ENCODE measurements around the gene PEAR1. TPM values are rescaled to one million over a fixed set of nuclear protein-coding genes. Genes with fewer than 3 reads are reported as not detected.

Gene PEAR1
- total RNA-seq, 2 donors from 2014 or later, result 0.07 TPM; not detected in 1

GRCh38 chr1:156892190-156893047 lies 1.1 kb upstream of the PEAR1 start:
- Mint-ChIP-seq H3K4me1 (ENCODE audit: low read depth) (peaks cover 16% of the 10 kb centered on the region), H3K27me3 (ENCODE audit: low read depth) (peaks cover 59% of the 10 kb centered on the region), H3K27ac (no peak overlapping the region), H3K9me3 (no peaks in the 10 kb centered on the region), H3K4me3 (peak overlapping the region; percentile 71 to 73), H3K36me3 (ENCODE audit: insufficient read depth in 2 of 2) (no peaks in the 10 kb centered on the region)
- DNase-seq, result peak; percentile 90 to 93
- peak; percentile 97 for ATAC-seq (replicated peaks in 1 of 2)

- ATAC-seq (replicated peaks in 1 of 2) (no peak), DNase-seq (no peak)
- Mint-ChIP-seq H3K4me1 (ENCODE audit: low read depth) (peaks cover 22% of the 10 kb centered on the region), H3K4me3 (no peak overlapping the region), H3K36me3 (ENCODE audit: insufficient read depth in 2 of 2) (no peaks in the 10 kb centered on the region), H3K9me3 (no peaks in the 10 kb centered on the region), H3K27me3 (ENCODE audit: low read depth) (peaks cover 56% of the 10 kb centered on the region), H3K27ac (no peak overlapping the region)
Measured at GRCh38 chr1:156894001-156894400, 483 bp downstream of the PEAR1 start.

DNA sequence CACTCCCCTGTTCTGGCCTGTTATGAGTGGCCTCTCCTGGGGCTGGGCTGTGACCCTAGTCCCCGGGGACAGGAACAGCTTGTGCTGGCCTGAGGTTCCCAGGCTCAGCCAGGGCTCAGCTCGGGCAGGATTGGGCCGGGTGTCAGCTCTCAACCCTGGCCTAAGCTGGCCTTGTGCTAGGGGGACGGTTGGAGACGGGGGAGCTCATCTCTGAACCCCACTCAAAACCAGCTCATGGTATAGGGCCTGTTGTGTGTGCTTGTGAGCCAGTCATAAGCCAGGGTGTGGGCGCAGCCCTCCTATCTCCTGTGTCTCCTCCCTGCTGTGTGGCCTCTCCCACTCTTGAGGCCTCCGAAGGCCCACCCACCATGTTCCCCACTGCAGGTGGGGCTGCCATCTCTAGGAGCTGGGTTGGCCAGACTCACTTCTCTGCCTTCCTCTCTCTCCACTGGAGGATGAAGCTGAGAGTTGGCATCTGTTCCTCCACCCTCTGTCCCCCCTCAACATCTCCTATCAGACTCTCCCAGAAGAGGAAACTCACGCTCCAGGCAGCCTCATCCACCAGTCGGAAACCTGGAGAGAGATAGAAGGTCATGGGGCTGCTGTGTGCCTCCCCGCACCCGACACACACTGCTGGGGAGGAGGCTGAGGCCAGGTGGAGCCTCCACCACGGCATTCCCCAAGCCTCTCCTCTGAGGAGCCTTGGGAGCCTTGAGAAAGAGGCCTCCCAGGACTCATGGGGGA lies 1.4 kb downstream of the PEAR1 start:
- H3K27ac Mint-ChIP-seq, result no peak overlapping the region

DNA sequence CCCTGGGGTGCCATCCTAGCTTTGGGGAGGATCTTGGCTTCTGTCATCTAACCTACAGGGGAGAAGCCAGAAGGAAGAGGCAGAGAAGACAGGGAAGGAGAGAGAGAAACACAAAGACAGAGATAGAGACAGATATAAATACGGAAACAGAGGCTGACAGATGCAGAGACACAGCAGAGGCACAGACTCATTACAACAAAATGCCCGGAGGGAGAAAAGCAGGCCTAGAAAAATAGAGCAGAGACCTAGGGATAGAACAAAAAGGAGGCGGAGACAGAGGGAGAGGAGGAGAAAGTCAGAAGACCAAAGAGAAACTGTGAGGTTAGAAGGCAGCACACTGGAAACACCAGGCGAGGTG lies 1.9 kb downstream of the PEAR1 start:
- Mint-ChIP-seq H3K4me1 (ENCODE audit: low read depth) (peaks cover 14% of the 10 kb centered on the region), H3K9me3 (no peaks in the 10 kb centered on the region), H3K4me3 (no peak overlapping the region), H3K36me3 (ENCODE audit: insufficient read depth in 2 of 2) (no peaks in the 10 kb centered on the region), H3K27me3 (ENCODE audit: low read depth) (peaks cover 49% of the 10 kb centered on the region), H3K27ac (no peak overlapping the region)
- ATAC-seq (replicated peaks in 1 of 2) (no peak), DNase-seq (no peak)

More for the DNA sequence above, 1.4 kb downstream of the PEAR1 start:
- no peaks in the 10 kb centered on the region for H3K36me3 Mint-ChIP-seq (ENCODE audit: insufficient read depth in 2 of 2)
- no peaks in the 10 kb centered on the region for H3K9me3 Mint-ChIP-seq
- peaks cover 19% of the 10 kb centered on the region for H3K4me1 Mint-ChIP-seq (ENCODE audit: low read depth)
- H3K27me3 Mint-ChIP-seq (ENCODE audit: low read depth), result peaks cover 54% of the 10 kb centered on the region
- H3K4me3 Mint-ChIP-seq, result no peak overlapping the region
- DNase-seq, result no peak
- no peak for ATAC-seq (replicated peaks in 1 of 2)

DNA sequence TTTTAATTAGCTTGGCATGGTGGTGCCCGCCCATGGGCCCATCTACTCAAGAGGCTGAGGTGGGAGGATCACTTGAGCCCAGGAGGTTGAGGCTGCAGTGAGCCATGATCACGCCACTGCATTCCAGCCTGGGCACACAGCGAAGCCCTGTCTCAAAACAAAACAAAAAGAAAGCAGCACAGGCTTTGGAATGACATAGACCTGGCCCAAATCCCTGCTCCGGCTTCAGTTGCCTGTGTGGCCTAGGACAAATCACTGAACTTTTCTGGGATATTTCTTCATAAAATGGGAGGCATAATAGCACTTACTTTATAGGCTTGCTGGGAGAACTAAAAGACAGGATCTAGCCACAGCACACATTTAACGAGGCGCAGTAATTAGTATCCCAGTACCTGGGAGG lies 2.4 kb downstream of the PEAR1 start:
- ATAC-seq (replicated peaks in 1 of 2) (no peak), DNase-seq (no peak)
- Mint-ChIP-seq H3K36me3 (ENCODE audit: insufficient read depth in 2 of 2) (no peaks in the 10 kb centered on the region), H3K4me3 (no peak overlapping the region), H3K4me1 (ENCODE audit: low read depth) (peaks cover 13% of the 10 kb centered on the region), H3K9me3 (no peaks in the 10 kb centered on the region), H3K27me3 (ENCODE audit: low read depth) (peaks cover 45% of the 10 kb centered on the region), H3K27ac (no peak overlapping the region)

- Mint-ChIP-seq H3K27me3 (ENCODE audit: low read depth) (peaks cover 38% of the 10 kb centered on the region), H3K4me3 (no peak overlapping the region), H3K4me1 (ENCODE audit: low read depth) (peaks cover 13% of the 10 kb centered on the region), H3K9me3 (no peaks in the 10 kb centered on the region), H3K36me3 (ENCODE audit: insufficient read depth in 2 of 2) (no peaks in the 10 kb centered on the region), H3K27ac (no peak overlapping the region)
- ATAC-seq (replicated peaks in 1 of 2) (no peak), DNase-seq (no peak)
Measured at GRCh38 chr1:156896490-156897033, 3.0 kb downstream of the PEAR1 start.

GRCh38 chr1:156897078-156897825 lies 3.7 kb downstream of the PEAR1 start:
- no peak for ATAC-seq (replicated peaks in 1 of 2)
- no peak overlapping the region for H3K4me3 Mint-ChIP-seq

GRCh38 chr1:156898161-156898566 lies 4.6 kb downstream of the PEAR1 start:
- ATAC-seq (replicated peaks in 1 of 2) (no peak), DNase-seq (no peak)
- H3K9me3 Mint-ChIP-seq, result no peaks in the 10 kb centered on the region
- peaks cover 7% of the 10 kb centered on the region for H3K4me1 Mint-ChIP-seq (ENCODE audit: low read depth)
- H3K36me3 Mint-ChIP-seq (ENCODE audit: insufficient read depth in 2 of 2), result no peaks in the 10 kb centered on the region
- no peak overlapping the region for H3K27ac Mint-ChIP-seq
- peaks cover 34% of the 10 kb centered on the region for H3K27me3 Mint-ChIP-seq (ENCODE audit: low read depth)
- no peak overlapping the region for H3K4me3 Mint-ChIP-seq

More at GRCh38 chr1:156897078-156897825, 3.7 kb downstream of the PEAR1 start:
- Mint-ChIP-seq H3K27me3 (ENCODE audit: low read depth) (peaks cover 34% of the 10 kb centered on the region), H3K36me3 (ENCODE audit: insufficient read depth in 2 of 2) (no peaks in the 10 kb centered on the region), H3K9me3 (no peaks in the 10 kb centered on the region), H3K27ac (no peak overlapping the region), H3K4me1 (ENCODE audit: low read depth) (peaks cover 13% of the 10 kb centered on the region)
- DNase-seq, result no peak

DNA sequence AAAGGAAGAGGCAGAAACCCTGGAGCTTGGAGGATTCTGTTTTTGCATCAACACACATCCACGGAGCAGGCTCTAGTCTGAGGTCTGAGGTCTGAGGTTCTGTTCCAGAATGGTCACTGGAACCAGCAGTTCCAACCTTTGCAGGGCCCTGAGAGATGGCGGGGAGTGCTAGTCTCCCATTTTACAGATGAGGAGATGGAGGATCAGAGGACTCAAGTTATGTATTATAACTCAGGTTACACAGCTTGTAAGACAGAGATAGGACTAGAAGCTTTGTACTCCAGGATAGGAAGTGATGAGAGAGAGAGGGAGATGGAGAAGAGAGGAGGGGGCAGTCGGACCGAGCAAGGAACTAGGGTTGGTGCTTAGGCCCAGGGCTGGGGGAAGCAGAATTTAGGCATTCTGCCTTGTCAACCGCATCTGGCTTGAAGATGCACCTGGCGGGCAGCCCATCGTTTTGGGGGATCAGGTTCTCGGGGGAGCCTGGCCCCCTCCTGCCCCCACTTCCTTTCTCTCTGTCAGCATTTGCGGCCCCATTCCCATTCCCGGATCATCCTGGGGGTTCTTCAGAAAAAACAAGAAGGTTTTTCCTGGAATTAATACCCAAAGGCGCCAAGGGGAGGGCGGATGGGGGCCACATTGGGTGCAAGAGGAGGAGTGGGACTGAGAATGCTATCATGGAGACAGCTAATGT lies 5.6 kb downstream of the PEAR1 start:
- Mint-ChIP-seq H3K27me3 (ENCODE audit: low read depth) (peaks cover 34% of the 10 kb centered on the region), H3K36me3 (ENCODE audit: insufficient read depth in 2 of 2) (no peaks in the 10 kb centered on the region), H3K4me3 (no peak overlapping the region), H3K27ac (no peak overlapping the region), H3K4me1 (ENCODE audit: low read depth) (peaks cover 6% of the 10 kb centered on the region), H3K9me3 (no peaks in the 10 kb centered on the region)
- DNase-seq, result no peak
- ATAC-seq (replicated peaks in 1 of 2), result no peak

GRCh38 chr1:156899956-156900718 lies 6.6 kb downstream of the PEAR1 start:
- no peak for ATAC-seq (replicated peaks in 1 of 2)
- H3K4me3 Mint-ChIP-seq, result no peak overlapping the region
- peaks cover 6% of the 10 kb centered on the region for H3K4me1 Mint-ChIP-seq (ENCODE audit: low read depth)
- H3K27ac Mint-ChIP-seq, result no peak overlapping the region
- DNase-seq, result no peak
- peaks cover 30% of the 10 kb centered on the region for H3K27me3 Mint-ChIP-seq (ENCODE audit: low read depth)
- no peaks in the 10 kb centered on the region for H3K9me3 Mint-ChIP-seq
- H3K36me3 Mint-ChIP-seq (ENCODE audit: insufficient read depth in 2 of 2), result no peaks in the 10 kb centered on the region

DNA sequence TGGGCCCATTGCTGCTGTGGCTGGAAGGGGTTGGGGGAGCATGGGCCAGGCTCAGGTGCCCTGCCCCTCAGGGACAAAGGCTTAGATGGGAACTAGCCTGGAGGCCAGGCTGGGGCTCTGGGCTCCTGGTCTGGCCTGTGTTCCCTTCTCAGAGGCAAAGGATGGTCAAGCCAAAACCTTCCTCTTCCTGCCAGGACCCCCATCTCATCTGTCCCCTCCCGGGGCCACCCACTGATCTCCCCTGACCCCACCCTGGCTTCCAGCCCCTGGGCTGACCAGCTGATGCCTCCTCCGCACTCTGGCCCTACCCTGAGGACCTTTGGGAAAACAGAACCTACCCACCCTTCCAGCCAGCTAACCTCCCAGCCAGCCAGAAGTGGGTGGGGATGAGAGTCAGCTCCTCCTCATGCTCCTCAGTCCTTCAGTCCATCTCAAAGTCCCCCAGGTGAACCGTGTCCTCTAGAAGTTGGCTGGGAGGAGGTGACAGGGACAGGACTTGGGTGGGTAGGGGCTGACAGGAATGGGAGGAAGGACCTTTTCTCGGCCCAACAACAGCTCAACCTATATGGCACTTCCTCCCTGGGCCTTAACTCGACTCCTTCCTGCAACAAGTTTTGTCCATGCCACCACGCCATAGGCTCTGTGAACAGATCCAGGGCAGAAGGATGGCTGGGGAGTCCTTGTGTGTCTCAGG lies 7.5 kb downstream of the PEAR1 start:
- Mint-ChIP-seq H3K4me1 (ENCODE audit: low read depth) (peaks cover 6% of the 10 kb centered on the region), H3K9me3 (no peaks in the 10 kb centered on the region), H3K27ac (no peak overlapping the region), H3K27me3 (ENCODE audit: low read depth) (peaks cover 24% of the 10 kb centered on the region), H3K36me3 (ENCODE audit: insufficient read depth in 2 of 2) (no peaks in the 10 kb centered on the region), H3K4me3 (no peak overlapping the region)
- ATAC-seq (replicated peaks in 1 of 2) (no peak), DNase-seq (no peak)

All from activated T-cell treated with anti-CD3 and anti-CD28 coated beads, Interleukin-2, amount 50 U/mL, for 72 hours (primary cell).